GM18505 (cell line): ENCODE measurements around the gene HTR2A.

ENCODE experiments used
- ATAC-seq: cut with Tn5 transposase; IDR thresholded peaks from one replicate; pipeline ENCODE4 v1.9.1; 2021; ENCODE audit not compliant: unreplicated experiment
- POLR2A ChIP-seq: IDR thresholded peaks from 4 replicates; pipeline ENCODE4 v1.6.1; 2011; ENCODE audit warnings: borderline replicate concordance; ENCODE audit not compliant: insufficient read depth, insufficient read length; ENCODE audit errors: extremely low read depth

Gene HTR2A

DNA sequence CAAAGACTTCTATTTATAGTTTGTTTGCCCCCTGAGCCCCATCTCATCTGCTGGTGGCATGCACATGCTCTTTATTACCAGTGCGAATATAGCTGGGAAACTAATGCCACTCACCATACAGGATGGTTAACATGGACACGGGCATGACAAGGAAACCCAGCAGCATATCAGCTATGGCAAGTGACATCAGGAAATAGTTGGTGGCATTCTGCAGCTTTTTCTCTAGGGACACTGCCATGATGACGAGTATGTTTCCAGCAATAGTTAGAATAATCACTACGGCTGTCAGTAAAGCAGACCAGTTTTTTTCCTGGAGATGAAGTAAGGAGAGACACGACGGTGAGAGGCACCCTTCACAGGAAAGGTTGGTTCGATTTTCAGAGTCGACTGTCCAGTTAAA is 1.5 kb downstream of the HTR2A start:
- TF ChIP-seq POLR2A = no peak
- ATAC-seq = no peak

DNA sequence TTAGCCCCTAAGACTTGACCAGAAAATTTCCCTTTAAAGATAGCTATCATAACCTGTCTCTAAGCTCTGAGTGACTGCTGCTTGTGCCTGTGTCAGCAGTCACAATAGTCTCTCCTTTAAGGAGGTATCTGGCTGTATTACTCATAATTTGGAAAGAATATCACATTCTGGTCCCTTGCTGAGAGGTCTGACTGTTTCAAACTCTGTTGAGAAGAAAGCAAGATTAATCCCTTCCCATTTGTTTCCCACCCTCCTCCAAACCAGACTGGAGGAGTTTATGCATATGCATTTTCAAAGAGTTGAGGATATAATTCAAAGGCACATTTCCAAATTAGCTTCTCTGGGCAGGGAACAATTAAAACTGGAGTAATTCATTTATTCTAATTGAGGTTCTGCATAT is 2.3 kb downstream of the HTR2A start:
- ATAC-seq = peak; percentile 14
- no peak for TF ChIP-seq POLR2A

DNA sequence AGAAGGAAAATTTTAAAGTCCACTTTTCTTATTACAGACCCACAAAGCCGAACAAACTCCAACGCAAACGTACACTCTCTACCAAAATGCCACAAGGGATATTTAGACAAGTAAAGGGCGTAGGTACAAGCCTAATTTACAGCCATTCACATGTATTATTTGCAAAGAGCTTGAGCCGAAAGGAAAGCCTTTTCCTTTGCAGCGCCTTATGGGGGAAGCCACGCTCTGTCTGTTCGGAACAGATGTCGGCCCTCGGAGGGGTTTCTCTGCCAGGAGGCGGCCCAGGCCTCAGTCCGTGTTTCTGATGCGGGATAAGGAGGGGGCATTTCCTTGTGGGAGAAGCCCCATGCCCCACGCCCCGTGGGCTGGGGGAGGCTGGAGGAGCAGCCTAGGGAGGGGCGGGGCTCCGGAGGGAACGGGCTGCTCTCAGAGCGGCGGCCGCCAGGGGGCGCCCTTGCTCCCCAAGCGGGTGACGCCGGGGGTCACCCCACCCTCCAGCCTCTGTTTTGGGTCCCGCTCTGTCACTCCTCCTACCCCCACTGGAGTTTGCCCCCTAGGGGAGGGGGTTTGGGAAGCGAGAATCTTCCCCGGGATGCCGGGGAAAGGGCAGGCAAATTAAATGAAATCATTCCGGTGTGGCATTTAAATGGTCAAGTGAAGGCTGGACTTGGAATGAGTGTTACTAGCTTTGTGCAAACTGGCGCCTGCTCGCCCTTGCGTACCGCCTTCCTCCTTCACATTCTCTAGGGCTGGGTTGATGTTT is 2.9 kb downstream of the HTR2A start:
- peak; percentile 85 for ATAC-seq
- no peak for TF ChIP-seq POLR2A

DNA sequence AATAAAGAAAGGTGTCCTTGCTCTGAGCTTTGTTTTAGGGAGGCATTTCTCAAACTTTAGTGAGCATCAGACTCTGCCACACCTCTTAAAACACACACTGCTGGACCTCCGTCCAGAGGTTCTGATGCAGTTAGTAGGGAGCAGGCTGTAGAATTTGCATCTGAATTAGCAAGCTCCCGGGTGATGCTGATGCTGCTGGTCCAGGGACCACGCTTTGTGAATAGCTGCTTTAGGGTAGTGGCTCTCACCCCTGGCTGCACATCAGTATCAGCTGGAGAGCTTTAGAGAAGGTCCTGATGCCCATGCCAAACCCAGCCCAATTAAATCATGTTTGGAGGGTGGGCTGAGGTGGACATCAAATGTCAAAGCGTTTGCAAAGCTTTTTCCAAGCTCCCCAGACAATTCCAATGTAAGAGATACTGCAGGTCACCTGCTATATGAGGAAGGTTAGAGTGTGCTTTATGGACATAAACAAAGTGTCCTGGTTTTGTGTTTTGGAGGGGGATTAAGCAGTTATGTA is 3.6 kb downstream of the HTR2A start:
- no peak for ATAC-seq

DNA sequence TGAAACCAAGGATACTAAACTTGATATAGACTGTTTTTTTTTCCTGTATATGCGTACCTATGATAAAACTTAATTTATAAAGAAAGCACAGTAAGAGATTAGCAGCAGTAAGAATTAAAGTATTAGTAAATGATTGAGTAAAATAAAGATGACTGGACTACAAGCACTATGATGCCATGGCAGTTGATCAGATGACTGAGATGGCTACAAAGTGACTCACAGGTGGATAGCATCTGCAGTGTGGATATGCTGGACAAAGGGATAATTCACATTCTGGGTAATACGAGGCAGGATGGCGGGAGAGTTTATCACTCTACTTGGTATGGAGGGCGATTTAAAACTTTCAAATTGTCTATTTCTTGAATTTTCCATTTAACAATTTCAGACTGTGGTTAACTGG is 11.8 kb downstream of the HTR2A start:
- no peak for ATAC-seq
- no peak for TF ChIP-seq POLR2A

More for the DNA sequence above, 3.6 kb downstream of the HTR2A start:
- TF ChIP-seq POLR2A = no peak

DNA sequence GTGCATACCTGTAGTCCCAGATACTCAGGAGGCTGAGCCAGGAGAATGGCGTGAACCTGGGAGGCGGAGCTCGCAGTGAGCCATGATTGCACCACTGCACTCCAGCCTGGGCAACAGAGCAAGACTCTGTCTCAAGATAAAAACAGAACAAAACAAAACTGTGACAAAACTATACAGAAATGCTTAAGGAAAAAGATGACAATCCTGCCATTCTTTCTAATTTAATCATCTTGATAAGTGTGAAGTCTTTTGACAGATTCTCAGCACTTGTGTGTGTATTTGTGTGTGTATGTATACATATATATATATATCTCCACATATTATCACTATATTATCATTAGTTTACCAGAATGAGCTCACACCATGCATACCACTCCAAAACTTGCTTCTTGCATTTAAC is 12.3 kb downstream of the HTR2A start:
- TF ChIP-seq POLR2A = no peak
- ATAC-seq = no peak

DNA sequence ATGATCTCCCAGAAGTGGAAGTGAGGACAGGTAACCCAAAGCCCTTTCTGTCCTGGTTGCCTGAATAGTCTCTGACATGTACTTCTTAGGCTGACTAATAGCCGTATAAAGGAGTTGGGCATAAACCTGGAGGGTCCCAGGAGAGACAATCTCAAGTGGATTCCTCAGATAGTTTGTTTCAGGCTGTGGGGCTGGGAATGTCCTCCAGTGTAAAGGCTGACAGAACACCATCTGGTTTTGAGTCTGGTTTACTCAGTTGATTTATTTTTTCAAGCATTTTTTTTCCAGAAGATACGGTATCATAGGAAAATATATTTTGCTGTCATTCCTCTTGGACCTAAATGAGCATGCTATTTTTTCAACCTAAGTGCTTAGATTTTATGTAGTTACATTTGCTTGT is 15.2 kb downstream of the HTR2A start:
- ATAC-seq = no peak
- no peak for TF ChIP-seq POLR2A

DNA sequence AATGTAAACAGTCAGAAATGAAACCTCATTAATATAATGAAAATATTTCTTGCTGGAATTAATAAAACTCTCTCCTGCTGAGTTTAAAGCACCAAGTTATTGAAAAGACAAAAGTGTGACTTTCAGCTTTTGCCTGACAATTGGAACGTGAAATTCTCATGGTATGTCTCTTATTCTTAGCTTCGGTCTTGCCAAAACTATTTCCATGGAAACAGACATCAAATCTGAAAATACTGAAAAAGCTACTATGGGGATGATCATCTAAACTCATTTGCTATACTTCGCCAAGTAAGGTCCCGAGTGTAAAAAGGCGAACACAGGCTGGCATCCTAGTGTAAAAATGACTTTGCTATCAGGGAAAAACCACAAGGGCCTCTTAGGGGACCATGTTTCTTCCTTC is 22.8 kb downstream of the HTR2A start:
- ATAC-seq = no peak
- no peak for TF ChIP-seq POLR2A

DNA sequence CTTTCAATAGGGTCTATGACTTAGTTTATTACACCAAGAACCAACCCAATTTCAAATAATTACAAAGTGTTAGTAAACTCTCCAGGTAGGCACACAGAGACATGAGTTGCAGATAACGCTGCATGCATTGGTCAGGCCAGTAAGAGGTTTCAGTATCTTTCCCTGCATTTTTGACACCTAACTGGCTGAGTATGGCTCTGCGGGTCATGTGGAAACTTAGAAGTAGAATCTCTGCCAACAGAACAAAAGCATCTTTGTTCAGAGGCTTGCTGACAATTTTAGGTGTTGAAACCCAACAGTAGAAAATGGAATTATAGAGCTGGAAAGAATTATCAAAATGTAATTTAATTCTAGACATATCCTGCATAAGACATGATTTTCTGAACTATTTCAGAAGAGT is 25.3 kb downstream of the HTR2A start:
- ATAC-seq = no peak
- no peak for TF ChIP-seq POLR2A

DNA sequence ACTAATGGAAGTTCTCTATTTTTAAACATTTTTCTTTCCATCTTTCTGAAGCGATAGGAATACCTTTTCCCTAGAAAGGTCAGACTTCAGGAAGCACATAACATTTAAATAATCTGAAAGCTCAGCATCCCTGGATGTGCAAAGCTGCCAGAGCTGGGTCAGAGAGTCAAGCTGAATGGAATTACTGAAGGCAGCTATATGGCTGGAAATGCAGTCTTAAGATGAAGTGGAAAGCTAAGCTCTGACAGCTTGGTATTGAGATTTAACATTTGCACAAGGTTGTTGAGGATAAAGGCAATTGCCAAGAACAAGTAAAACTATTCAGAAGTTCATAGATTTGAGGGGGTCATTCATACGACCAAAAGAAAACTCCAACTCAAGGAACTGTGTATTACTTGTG is 28.8 kb downstream of the HTR2A start:
- TF ChIP-seq POLR2A = no peak
- no peak for ATAC-seq

DNA sequence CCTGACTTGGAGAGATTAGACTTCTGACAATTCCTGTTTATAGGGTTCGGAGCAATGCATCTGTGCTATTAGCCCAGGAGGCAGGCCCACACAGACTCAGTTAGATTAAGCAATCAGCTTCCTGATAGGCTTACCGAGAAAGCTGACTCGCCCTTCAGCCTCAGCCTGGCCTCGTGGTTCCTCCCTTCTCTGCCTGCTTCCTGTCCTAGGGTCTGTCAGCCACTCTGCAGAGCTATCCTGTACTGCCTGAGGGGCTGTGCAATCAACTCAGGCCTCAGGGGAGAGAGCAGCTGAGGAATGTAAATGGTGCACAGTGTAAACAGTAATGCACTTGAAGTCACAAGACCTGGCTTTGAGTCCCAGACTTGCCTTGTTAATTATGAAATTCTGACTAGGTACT is 30.7 kb downstream of the HTR2A start:
- no peak for ATAC-seq

DNA sequence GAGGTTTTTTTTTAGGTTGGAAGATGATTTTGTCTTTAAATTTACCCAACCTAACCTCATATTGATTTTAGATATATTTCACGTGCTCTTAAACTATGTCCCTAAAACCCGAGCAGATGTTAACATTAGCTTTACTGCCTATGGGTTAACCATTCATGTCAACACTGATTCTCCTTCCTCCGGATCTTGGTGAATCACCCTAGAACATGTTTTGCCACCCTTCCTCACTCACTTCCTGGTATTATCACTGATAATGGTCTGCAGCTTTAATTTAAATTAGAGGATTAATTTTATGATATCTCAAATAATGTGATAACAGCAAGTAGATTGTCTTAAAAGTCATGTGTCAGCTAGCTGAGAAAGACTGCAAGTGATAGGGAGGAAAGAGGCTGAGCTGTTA is 31.9 kb downstream of the HTR2A start:
- no peak for TF ChIP-seq POLR2A
- ATAC-seq = no peak

More for the DNA sequence above, 30.7 kb downstream of the HTR2A start:
- no peak for TF ChIP-seq POLR2A

DNA sequence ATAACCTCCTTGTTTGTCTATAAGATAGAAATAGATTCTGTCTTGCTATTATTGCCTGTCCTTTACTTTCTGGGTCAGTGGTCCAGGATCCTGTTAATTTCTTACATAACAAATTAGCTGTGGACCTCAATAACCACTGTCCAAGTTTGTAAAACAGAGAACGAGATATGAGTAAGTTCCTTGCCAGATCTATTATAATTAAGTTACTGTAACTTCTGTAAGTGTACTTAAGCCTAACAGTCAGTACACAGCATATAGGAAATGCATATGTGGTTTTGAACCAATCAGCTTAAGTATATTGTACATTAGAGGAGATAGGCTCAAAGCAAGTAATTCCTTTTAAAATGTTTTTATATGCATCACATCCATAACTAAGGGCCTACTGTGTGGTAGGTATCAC is 34.9 kb downstream of the HTR2A start:
- no peak for TF ChIP-seq POLR2A
- no peak for ATAC-seq

DNA sequence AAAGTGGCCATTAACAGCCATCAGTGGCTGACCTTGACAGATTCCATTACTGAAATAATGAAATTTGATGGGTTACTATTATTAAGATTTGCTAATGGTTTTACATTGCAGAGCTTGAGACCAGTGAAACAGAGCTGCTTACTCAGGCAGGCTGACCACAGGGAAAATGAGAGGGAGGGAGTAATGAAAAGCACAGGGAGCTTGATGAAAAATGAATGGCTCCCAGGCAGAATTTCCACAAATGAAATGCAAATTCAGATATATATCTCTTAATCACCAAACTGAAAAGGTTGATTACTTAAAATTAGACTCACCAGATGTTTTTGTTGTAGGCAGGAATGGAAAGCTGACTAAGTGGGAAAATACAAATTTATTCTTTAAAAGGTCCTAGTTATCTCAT is 36.1 kb downstream of the HTR2A start:
- no peak for ATAC-seq
- TF ChIP-seq POLR2A = no peak
